Endodermal cell (in vitro differentiated cells): Measurements from ENCODE around the gene SLC5A5. TPM values are rescaled to one million over a fixed set of nuclear protein-coding genes. Genes with fewer than 3 reads are reported as not detected.

Experiments
- DNase-seq: peaks from one replicate; pipeline ENCODE4 v3.0.0-alpha.2; 2017
- H3K27ac ChIP-seq: 2 replicates; pipeline ENCODE4 v1.5.1; 2013; ENCODE audit warnings: mild to moderate bottlenecking, low read depth, low read length, moderate library complexity
- H3K27me3 ChIP-seq: 2 replicates; pipeline ENCODE4 v1.6.1; 2013; ENCODE audit warnings: mild to moderate bottlenecking, low read length, moderate library complexity; ENCODE audit not compliant: insufficient read depth, control insufficient read depth, poor library complexity, severe bottlenecking
- H3K36me3 ChIP-seq: 2 replicates; pipeline ENCODE4 v1.7.0; 2013; ENCODE audit warnings: mild to moderate bottlenecking, low read length, moderate library complexity; ENCODE audit not compliant: control insufficient read depth, insufficient read depth
- H3K4me1 ChIP-seq: one replicate; pipeline ENCODE4 v1.7.0; 2013; ENCODE audit warnings: low read length; ENCODE audit not compliant: control insufficient read depth, insufficient read depth
- H3K4me3 ChIP-seq: 2 replicates; pipeline ENCODE4 v1.5.1; 2013; ENCODE audit warnings: mild to moderate bottlenecking, low read length, moderate library complexity
- H3K9ac ChIP-seq: 2 replicates; pipeline ENCODE4 v1.6.1; 2013; ENCODE audit warnings: mild to moderate bottlenecking, low read length, moderate library complexity; ENCODE audit not compliant: poor library complexity, severe bottlenecking; ENCODE audit errors: extremely low read depth
- H3K9me3 ChIP-seq: 2 replicates; pipeline ENCODE4 v1.6.1; 2013; ENCODE audit warnings: mild to moderate bottlenecking, low read length, moderate library complexity; ENCODE audit not compliant: control insufficient read depth
- H3K27ac Mint-ChIP-seq: 2 replicates; pipeline ENCODE4 v1.8.0; 2020; ENCODE audit warnings: mixed read lengths
- H3K27me3 Mint-ChIP-seq: 2 replicates; pipeline ENCODE4 v1.8.0; 2021; ENCODE audit warnings: mild to moderate bottlenecking, mixed read lengths; ENCODE audit not compliant: insufficient read depth
- H3K36me3 Mint-ChIP-seq: 2 replicates; pipeline ENCODE4 v1.8.0; 2020; ENCODE audit warnings: low read depth, mixed read lengths
- H3K4me1 Mint-ChIP-seq: 2 replicates; pipeline ENCODE4 v1.8.0; 2020; ENCODE audit warnings: mixed read lengths
- H3K4me3 Mint-ChIP-seq: 2 replicates; pipeline ENCODE4 v1.8.0; 2020; ENCODE audit warnings: mild to moderate bottlenecking, moderate library complexity, mixed read lengths
- H3K9me3 Mint-ChIP-seq: 2 replicates; pipeline ENCODE4 v1.8.0; 2020; ENCODE audit warnings: mild to moderate bottlenecking, mixed read lengths
- CTCF ChIP-seq: fragments of 200-600 bp; sonication (generic); conservative IDR thresholded peaks from 2 replicates; pipeline ENCODE4 v1.5.0; 2021; ENCODE audit warnings: antibody characterized with exemption, mild to moderate bottlenecking
- WGBS, 2 experiments: methylation state at CpG; one replicate each; pipeline versions ENCODE4 v1.1.5 to v1.1.7; 2013; ENCODE audit warnings: missing lambda C conversion rate in 2 of 2, mixed read lengths in 1 of 2; ENCODE audit not compliant: insufficient coverage in 1 of 2, insufficient read length in 1 of 2; 5-methylcytosine and 5-hydroxymethylcytosine counted together
- total RNA-seq, 2 donors: library from RNA; stranded (reverse); fragmentation: NEBNext Ultra II Directional in 1 of 2; extraction: Animal tissue kit (Norgen Biotek cat#: 25700) in 1 of 2; gene quantifications; 2 replicates in 1 of 2; 3 replicates in 1 of 2; pipeline ENCODE4 v1.2.1, GENCODE V29; 2021

Gene SLC5A5
- total RNA-seq, 2 donors from 2014 or later, result 0.15 TPM; not detected in 1

GRCh38 chr19:17832443-17833208, 39.1 kb upstream of the SLC5A5 start:
- Mint-ChIP-seq H3K36me3 (no peaks in the 10 kb centered on the region), H3K4me1 (peaks cover 8% of the 10 kb centered on the region), H3K9me3 (no peaks in the 10 kb centered on the region), H3K27me3 (peaks cover 28% of the 10 kb centered on the region), H3K27ac (no peak overlapping the region), H3K4me3 (no peak overlapping the region)
- H3K27me3 ChIP-seq, result peaks cover 14% of the 10 kb centered on the region
- no peak for TF ChIP-seq CTCF
- H3K27ac ChIP-seq, result no peak overlapping the region
- DNase-seq, result no peak
- no peaks in the 10 kb centered on the region for H3K36me3 ChIP-seq
- H3K9me3 ChIP-seq, result no peaks in the 10 kb centered on the region
- no peak overlapping the region for H3K4me3 ChIP-seq
- H3K9ac ChIP-seq, result no peak overlapping the region
- H3K4me1 ChIP-seq, result no peaks in the 10 kb centered on the region
- WGBS, 2 experiments, result 94% methylated on average over 9 to 17 of the region's 17 CpGs

GRCh38 chr19:17834350-17835181, 37.2 kb upstream of the SLC5A5 start:
- DNase-seq, result peak; percentile 72
- Histone ChIP-seq H3K36me3 (no peaks in the 10 kb centered on the region), H3K27me3 (peaks cover 20% of the 10 kb centered on the region), H3K27ac (no peak overlapping the region), H3K4me1 (no peaks in the 10 kb centered on the region), H3K9me3 (no peaks in the 10 kb centered on the region), H3K9ac (no peak overlapping the region), H3K4me3 (no peak overlapping the region)
- WGBS, 2 experiments, result 81% methylated on average over 8 to 27 of the region's 27 CpGs
- H3K36me3 Mint-ChIP-seq, result no peaks in the 10 kb centered on the region
- no peak overlapping the region for H3K27ac Mint-ChIP-seq
- H3K9me3 Mint-ChIP-seq, result no peaks in the 10 kb centered on the region
- H3K27me3 Mint-ChIP-seq, result peaks cover 42% of the 10 kb centered on the region
- no peak overlapping the region for H3K4me3 Mint-ChIP-seq
- TF ChIP-seq CTCF, result peak; percentile 62
- H3K4me1 Mint-ChIP-seq, result peaks cover 8% of the 10 kb centered on the region

- no peak for DNase-seq
- Histone ChIP-seq H3K4me1 (no peaks in the 10 kb centered on the region), H3K27me3 (peaks cover 27% of the 10 kb centered on the region), H3K36me3 (no peaks in the 10 kb centered on the region), H3K9ac (no peak overlapping the region), H3K4me3 (no peak overlapping the region), H3K9me3 (no peaks in the 10 kb centered on the region), H3K27ac (no peak overlapping the region)
- Mint-ChIP-seq H3K36me3 (no peaks in the 10 kb centered on the region), H3K27me3 (peaks cover 47% of the 10 kb centered on the region), H3K9me3 (no peaks in the 10 kb centered on the region), H3K27ac (no peak overlapping the region), H3K4me1 (peaks cover 5% of the 10 kb centered on the region), H3K4me3 (no peak overlapping the region)
- TF ChIP-seq CTCF, result no peak
- 71 to 79% methylated on average over 5 to 8 of the region's 8 CpGs for WGBS, 2 experiments
Observed at GRCh38 chr19:17835182-17836006, 36.4 kb upstream of the SLC5A5 start.
